GM12878 (cell line): ENCODE results near the gene PFN3. TPM values are rescaled to one million over a fixed set of nuclear protein-coding genes. Genes with fewer than 3 reads are reported as not detected.

ENCODE experiments used
- ATF7 ChIP-seq: fragments of 450-650 bp; IDR thresholded peaks from 2 replicates; pipeline ENCODE4 v1.6.1; 2016; ENCODE audit warnings: low read depth, mild to moderate bottlenecking
- BCL3 ChIP-seq: IDR thresholded peaks from 2 replicates; pipeline ENCODE4 v1.6.1; 2011; ENCODE audit warnings: borderline replicate concordance, low read depth, mild to moderate bottlenecking, moderate library complexity, low read length; ENCODE audit not compliant: insufficient read depth, poor library complexity, severe bottlenecking
- BHLHE40 ChIP-seq, 2 experiments: fragments of 450-650 bp in 1 of 2; IDR thresholded peaks; 2 replicates each; pipeline ENCODE4 v1.6.1; 2011 to 2017; ENCODE audit warnings: low read depth in 2 of 2, borderline replicate concordance in 1 of 2, improper control_type of control experiment in 1 of 2, low read length in 1 of 2, mild to moderate bottlenecking in 1 of 2
- CBX5 ChIP-seq: sonication (generic); IDR thresholded peaks from 2 replicates; pipeline ENCODE4 v1.6.1; 2016; ENCODE audit warnings: low read depth, moderate library complexity, mild to moderate bottlenecking, inconsistent platforms
- CREB1 ChIP-seq: IDR thresholded peaks from 2 replicates; pipeline ENCODE4 v1.6.1; 2012; ENCODE audit warnings: low read depth, mild to moderate bottlenecking, inconsistent platforms
- CUX1 ChIP-seq: IDR thresholded peaks from 2 replicates; pipeline ENCODE4 v1.6.1; 2012; ENCODE audit warnings: improper control_type of control experiment, low read depth, low read length; ENCODE audit not compliant: insufficient replicate concordance
- EED ChIP-seq: sonication (generic); IDR thresholded peaks from 2 replicates; pipeline ENCODE4 v1.6.1; 2016; ENCODE audit warnings: antibody characterized with exemption, low read depth
- LARP7 ChIP-seq: fragments of 450-650 bp; IDR thresholded peaks from 2 replicates; pipeline ENCODE4 v1.6.1; 2017; ENCODE audit warnings: mild to moderate bottlenecking
- MYB ChIP-seq: fragments of 150-350 bp; IDR thresholded peaks from 2 replicates; pipeline ENCODE4 v1.6.1; 2014; ENCODE audit warnings: mild to moderate bottlenecking, low read depth, low read length, borderline replicate concordance
- NFYB ChIP-seq: IDR thresholded peaks from 2 replicates; pipeline ENCODE4 v1.6.1; 2011; ENCODE audit warnings: low read depth, mild to moderate bottlenecking, low read length, improper control_type of control experiment, moderate library complexity; ENCODE audit not compliant: insufficient read depth
- NKRF ChIP-seq: fragments of 450-650 bp; conservative IDR thresholded peaks from 2 replicates; pipeline ENCODE4 v1.6.1; 2017; ENCODE audit warnings: mild to moderate bottlenecking, moderate library complexity
- NR2C2 ChIP-seq: IDR thresholded peaks from 2 replicates; pipeline ENCODE4 v1.6.1; 2011; ENCODE audit warnings: borderline replicate concordance, low read depth; ENCODE audit not compliant: control insufficient read depth, insufficient read length
- RBBP5 ChIP-seq: fragments of 200-600 bp; sonication (generic); conservative IDR thresholded peaks from 2 replicates; pipeline ENCODE4 v1.6.1; 2016
- RFX5 ChIP-seq: IDR thresholded peaks from 2 replicates; pipeline ENCODE4 v1.6.1; 2011; ENCODE audit warnings: low read depth, low read length, improper control_type of control experiment
- SIN3A ChIP-seq: IDR thresholded peaks from 2 replicates; pipeline ENCODE4 v1.6.1; 2012; ENCODE audit warnings: low read depth, low read length, improper control_type of control experiment
- SMAD5 ChIP-seq: IDR thresholded peaks from 2 replicates; pipeline ENCODE4 v1.6.1; 2016; ENCODE audit warnings: antibody characterized with exemption, low read depth
- STAT3 ChIP-seq: IDR thresholded peaks from 2 replicates; pipeline ENCODE4 v1.6.1; 2011; ENCODE audit warnings: low read depth, low read length, improper control_type of control experiment
- SUPT20H ChIP-seq: IDR thresholded peaks from 2 replicates; pipeline ENCODE4 v1.6.1; 2011; ENCODE audit warnings: low read depth, mild to moderate bottlenecking, low read length, moderate library complexity, borderline replicate concordance; ENCODE audit not compliant: control insufficient read depth
- TBL1XR1 ChIP-seq: IDR thresholded peaks from 2 replicates; pipeline ENCODE4 v1.6.1; 2012; ENCODE audit warnings: low read depth, low read length, improper control_type of control experiment
- YY1 ChIP-seq: IDR thresholded peaks from 2 replicates; pipeline ENCODE4 v1.6.1; 2011; ENCODE audit warnings: low read depth, mild to moderate bottlenecking, low read length
- ZNF274 ChIP-seq: IDR thresholded peaks from one replicate; pipeline ENCODE4 v1.8.0; 2011; ENCODE audit not compliant: insufficient read length, insufficient read depth
- polyA plus RNA-seq, 11 experiments: library from polyadenylated mRNA; depleted of rRNA in 4 of 11; unstranded in 6 of 11; stranded (reverse) in 5 of 11; fragments of >200 nt; fragmentation: Nextera tagmentation in 4 of 11; fragmentation: Illumina TruSeq in 1 of 11; extraction: Ambion mirVana in 4 of 11; extraction: Trizol in 1 of 11; gene quantifications; 1 replicate in 1 of 11; 2 replicates in 10 of 11; pipeline versions ENCODE4 v1.2.1 to v1.2.3, GENCODE V29; 2011 to 2016; ENCODE audit warnings: inconsistent platforms in 2 of 11, missing spikeins in 2 of 11, low read depth in 1 of 11
- total RNA-seq, 4 experiments: library from RNA; depleted of rRNA in 3 of 4; stranded (reverse); fragments of >200 nt in 3 of 4; fragmentation: Illumina TruSeq in 1 of 4; extraction: Trizol in 1 of 4; gene quantifications; 2 replicates each; pipeline versions ENCODE4 v1.2.1 to v1.2.3, GENCODE V29; 2013 to 2021

PFN3 gene
- total and polyA plus RNA-seq, 10 of the 15 experiments (the other 5 are each of a cell fraction or from before 2014, with no cell fraction given) = not detected

GRCh38 chr5:177351392-177352329 is 48.8 kb downstream of the PFN3 start, which contains the start of gene LMAN2 (continued):
- TF ChIP-seq CUX1 (no peak), STAT3 (no peak), CBX5 (no peak), MYB (peak; percentile 78), ZNF274 (no peak), SMAD5 (peak; percentile 75), NR2C2 (no peak), BHLHE40 (IDR thresholded peaks at IDR 0.05; ENCODE audit: borderline replicate concordance in 1 of 2, low read depth in 2 of 2, low read length in 1 of 2) (peak; percentile 23 to 64; a peak in 2 of 4 replicates), EED (peak; percentile 38; the same call in 1 of the 2 replicates), SUPT20H (no peak), TBL1XR1 (peak; percentile 58; the same call in 1 of the 2 replicates), SIN3A (peak; percentile 74; the same call in 1 of the 2 replicates), NKRF (peak; percentile 89; the same call in 1 of the 2 replicates), ATF7 (peak; percentile 57), YY1 (peak; percentile 96), LARP7 (peak; percentile 88), RFX5 (no peak), RBBP5 (0 out of 2 replicates have a peak, but pooled peaks have one; percentile 78), BCL3 (no peak), NFYB (peak; percentile 100), CREB1 (peak; percentile 82)
